Measurements from ENCODE around the gene RAD50. TPM values are rescaled to one million over a fixed set of nuclear protein-coding genes. Genes with fewer than 3 reads are reported as not detected.
"Not testable (repeated sequence)": the region's sequence is repeated elsewhere in the genome, so short reads cannot be mapped to it uniquely, and the experiment has no call there.

RAD50 gene
- total and polyA plus RNA-seq, 7 experiments from 2014 or later, result 14.8 to 35.4 (median 25.2) TPM

- H3K9me3 ChIP-seq (ENCODE audit: control insufficient read depth in 2 of 3, low read length in 3 of 3), result no peaks in the 10 kb centered on the region
- H3K4me1 ChIP-seq (ENCODE audit: control insufficient read depth in 2 of 2, insufficient read depth in 2 of 2, low read length in 2 of 2), result peaks cover 5 to 9% of the 10 kb centered on the region in 2 donors
- peak overlapping the region; percentile 76 for H3K27ac ChIP-seq (ENCODE audit: low read depth, low read length)
- no peaks in the 10 kb centered on the region for H3K27me3 ChIP-seq (ENCODE audit: control insufficient read depth in 2 of 2, insufficient read depth in 2 of 2, low read length in 2 of 2)
- Mint-ChIP-seq H3K4me1 (peaks cover 10 to 37% (median 29%) of the 10 kb centered on the region in 7 donors), H3K36me3 (peaks cover 0 to 10% (median 4%) of the 10 kb centered on the region in 5 donors), H3K27ac (peak overlapping the region; percentile 90 to 98 (median 97)), H3K4me3 (peak overlapping the region; percentile 90 to 99 (median 96)), H3K27me3 (no peaks in the 10 kb centered on the region), H3K9me3 (peaks cover 0 to 8% (median 3%) of the 10 kb centered on the region in 11 donors)
- H3K4me3 ChIP-seq (ENCODE audit: low read length), result peak overlapping the region; percentile 78
- ChIA-PET POLR2A (interaction anchor here (1.0 to 1.7 kb wide), 13 partner anchors 9 to 496 kb away, joined by 3 to 6 read pairs (median 4); partner anchors contain the start of genes CCNI2, HSPA4, KIF3A and SLC22A5), CTCF (interaction anchor here (1.0 kb wide), 1 partner anchor 408 kb away, joined by 3 read pairs; no protein-coding TSS in a partner anchor)
- no peak for ATAC-seq
- intact Hi-C loops (cut with micrococcal nuclease), result loop anchor here (1.0 to 10.0 kb wide), 12 partner anchors 30 to 499 kb away; partner anchors contain the start of genes AFF4 (in 2 of the 2), GDF9 (in 2 of the 2), HSPA4 (in 2 of the 2) and KIF3A (in 2 of the 2)
- H3K36me3 ChIP-seq (ENCODE audit: control insufficient read depth in 2 of 3, insufficient read depth in 3 of 3, low read length in 3 of 3), result no peaks in the 10 kb centered on the region
- peak in 1 of 9 donors; percentile 2 for DNase-seq
Measured at GRCh38 chr5:132556153-132556762, 519 bp upstream of the RAD50 start.

GRCh38 chr5:132557478-132558172 is 848 bp downstream of the RAD50 start:
- CTCF ChIA-PET, result no interaction called here
- peak overlapping the region; percentile 76 for H3K27ac ChIP-seq (ENCODE audit: low read depth, low read length)
- DNase-seq (peak in 3 of 9 donors; percentile 8 to 43 (median 9)), ATAC-seq (peak; percentile 22)
- intact Hi-C loops (cut with micrococcal nuclease), result loop anchor here (2.0 to 10.0 kb wide), 8 partner anchors 35 to 497 kb away; partner anchors contain the start of genes AFF4 (in 2 of the 2), HSPA4 (in 2 of the 2), GDF9 (in 1 of the 2) and UQCRQ (in 1 of the 2)
- H3K4me3 ChIP-seq (ENCODE audit: low read length), result peak overlapping the region; percentile 78
- no peaks in the 10 kb centered on the region for H3K9me3 ChIP-seq (ENCODE audit: control insufficient read depth in 2 of 3, low read length in 3 of 3)
- peaks cover 0 to 9% (median 0%) of the 10 kb centered on the region in 3 experiments for H3K36me3 ChIP-seq (ENCODE audit: control insufficient read depth in 2 of 3, insufficient read depth in 3 of 3, low read length in 3 of 3)
- peaks cover 10 to 37% (median 29%) of the 10 kb centered on the region in 7 donors for H3K4me1 Mint-ChIP-seq
- peaks cover 0 to 8% (median 3%) of the 10 kb centered on the region in 11 donors for H3K9me3 Mint-ChIP-seq
- POLR2A ChIA-PET, result interaction anchor here (1.0 to 1.7 kb wide), 12 partner anchors 10 to 256 kb away, joined by 3 to 5 read pairs (median 4); partner anchors contain the start of genes CCNI2, KIF3A and SLC22A5
- H3K4me3 Mint-ChIP-seq, result peak overlapping the region; percentile 90 to 99 (median 96)
- H3K27me3 ChIP-seq (ENCODE audit: control insufficient read depth in 2 of 2, insufficient read depth in 2 of 2, low read length in 2 of 2), result no peaks in the 10 kb centered on the region
- H3K36me3 Mint-ChIP-seq, result peaks cover 0 to 10% (median 4%) of the 10 kb centered on the region in 5 donors
- peak overlapping the region; percentile 90 to 98 (median 97) for H3K27ac Mint-ChIP-seq
- H3K4me1 ChIP-seq (ENCODE audit: control insufficient read depth in 2 of 2, insufficient read depth in 2 of 2, low read length in 2 of 2), result peaks cover 5 to 15% of the 10 kb centered on the region in 2 donors
- no peaks in the 10 kb centered on the region for H3K27me3 Mint-ChIP-seq

GRCh38 chr5:132559383-132560060 is 2.7 kb downstream of the RAD50 start:
- no peak overlapping the region for H3K27ac ChIP-seq (ENCODE audit: low read depth, low read length)
- no peak overlapping the region for H3K4me3 ChIP-seq (ENCODE audit: low read length)
- peaks cover 5 to 15% of the 10 kb centered on the region in 2 donors for H3K4me1 ChIP-seq (ENCODE audit: control insufficient read depth in 2 of 2, insufficient read depth in 2 of 2, low read length in 2 of 2)
- CTCF ChIA-PET, result no interaction called here
- no peak for DNase-seq
- H3K9me3 ChIP-seq (ENCODE audit: control insufficient read depth in 2 of 3, low read length in 3 of 3), result peaks cover 0 to 9% (median 0%) of the 10 kb centered on the region in 3 experiments
- peaks cover 0 to 8% (median 3%) of the 10 kb centered on the region in 11 donors for H3K9me3 Mint-ChIP-seq
- peaks cover 0 to 27% (median 0%) of the 10 kb centered on the region in 3 experiments for H3K36me3 ChIP-seq (ENCODE audit: control insufficient read depth in 2 of 3, insufficient read depth in 3 of 3, low read length in 3 of 3)
- no peak overlapping the region for H3K27ac Mint-ChIP-seq
- peaks cover 10 to 37% (median 29%) of the 10 kb centered on the region in 7 donors for H3K4me1 Mint-ChIP-seq
- intact Hi-C loops (cut with micrococcal nuclease), result loop anchor here (5.0 to 10.0 kb wide), 6 partner anchors 37 to 495 kb away; partner anchors contain the start of genes HSPA4 (in 2 of the 2), AFF4 (in 1 of the 2), GDF9 (in 1 of the 2) and UQCRQ (in 1 of the 2)
- POLR2A ChIA-PET, result interaction anchor here (0.6 to 0.7 kb wide), 2 partner anchors 70 to 1384 kb away, joined by 3 read pairs; no protein-coding TSS in a partner anchor
- no peak for ATAC-seq
- H3K4me3 Mint-ChIP-seq, result peak overlapping the region in 8 of 10 donors; percentile 2 to 63 (median 28)
- no peaks in the 10 kb centered on the region for H3K27me3 Mint-ChIP-seq
- no peaks in the 10 kb centered on the region for H3K27me3 ChIP-seq (ENCODE audit: control insufficient read depth in 2 of 2, insufficient read depth in 2 of 2, low read length in 2 of 2)
- peaks cover 0 to 10% (median 4%) of the 10 kb centered on the region in 5 donors for H3K36me3 Mint-ChIP-seq

- no peak overlapping the region for H3K27ac Mint-ChIP-seq
- peaks cover 17 to 37% (median 31%) of the 10 kb centered on the region in 7 donors for H3K4me1 Mint-ChIP-seq
- Histone ChIP-seq H3K4me1 (ENCODE audit: control insufficient read depth in 2 of 2, insufficient read depth in 2 of 2, low read length in 2 of 2) (peaks cover 5 to 19% of the 10 kb centered on the region in 2 donors), H3K36me3 (ENCODE audit: control insufficient read depth in 2 of 3, insufficient read depth in 3 of 3, low read length in 3 of 3) (peaks cover 0 to 40% (median 4%) of the 10 kb centered on the region in 3 experiments), H3K27ac (ENCODE audit: low read depth, low read length) (no peak overlapping the region), H3K4me3 (ENCODE audit: low read length) (no peak overlapping the region), H3K27me3 (ENCODE audit: control insufficient read depth in 2 of 2, insufficient read depth in 2 of 2, low read length in 2 of 2) (no peaks in the 10 kb centered on the region), H3K9me3 (ENCODE audit: control insufficient read depth in 2 of 3, low read length in 3 of 3) (peaks cover 0 to 13% (median 0%) of the 10 kb centered on the region in 3 experiments)
- ATAC-seq (no peak), DNase-seq (peak in 2 of 9 donors; percentile 11 to 13)
- peaks cover 0 to 15% (median 10%) of the 10 kb centered on the region in 5 donors for H3K36me3 Mint-ChIP-seq
- ChIA-PET POLR2A (interaction anchor here (0.8 kb wide), 1 partner anchor 282 kb away, joined by 3 read pairs; no protein-coding TSS in a partner anchor), CTCF (interaction anchor here (1.0 kb wide), 1 partner anchor 175 kb away, joined by 3 read pairs; no protein-coding TSS in a partner anchor)
- intact Hi-C loops (cut with micrococcal nuclease), result no loop called here
- H3K9me3 Mint-ChIP-seq, result peaks cover 0 to 7% (median 3%) of the 10 kb centered on the region in 11 donors
- H3K4me3 Mint-ChIP-seq, result no peak overlapping the region
- H3K27me3 Mint-ChIP-seq, result no peaks in the 10 kb centered on the region
Measured at GRCh38 chr5:132561601-132562000, 4.8 kb downstream of the RAD50 start.

GRCh38 chr5:132564555-132564954 is 7.8 kb downstream of the RAD50 start:
- H3K27ac ChIP-seq (ENCODE audit: low read depth, low read length); H3K27me3 ChIP-seq (ENCODE audit: control insufficient read depth in 2 of 2, insufficient read depth in 2 of 2, low read length in 2 of 2); ATAC-seq; H3K4me3 Mint-ChIP-seq; H3K27me3 Mint-ChIP-seq; DNase-seq; H3K4me3 ChIP-seq (ENCODE audit: low read length); H3K4me1 ChIP-seq (ENCODE audit: control insufficient read depth in 2 of 2, insufficient read depth in 2 of 2, low read length in 2 of 2); intact Hi-C loops (cut with micrococcal nuclease); CTCF ChIA-PET; POLR2A ChIA-PET; H3K9me3 Mint-ChIP-seq; H3K27ac Mint-ChIP-seq: not testable (repeated sequence)
- Mint-ChIP-seq H3K4me1 (peaks cover 9 to 31% (median 21%) of the 10 kb centered on the region in 7 donors), H3K36me3 (peaks cover 4 to 23% (median 16%) of the 10 kb centered on the region in 5 donors)
- H3K9me3 ChIP-seq (ENCODE audit: control insufficient read depth in 2 of 3, low read length in 3 of 3), result peaks cover 0 to 13% (median 0%) of the 10 kb centered on the region in 3 experiments
- H3K36me3 ChIP-seq (ENCODE audit: control insufficient read depth in 2 of 3, insufficient read depth in 3 of 3, low read length in 3 of 3), result peaks cover 0 to 47% (median 4%) of the 10 kb centered on the region in 3 experiments

Data from naive thymus-derived CD4-positive, alpha-beta T cell (primary cell).